ENCODE data around the gene SLC24A5.

SLC24A5 gene

GRCh38 chr15:48120745-48121144 is at the start of gene SLC24A5:
Gene SLC24A5 (plus strand): TSS chr15:48120990. CDS start chr15:48121045, 55 bp downstream.
- no peak for DNase-seq

- DNase-seq: no peak
These were observed 47.8 kb upstream of the SLC24A5 start for GRCh38 chr15:48072941-48073340.

- no peak for DNase-seq
These were observed 46.9 kb upstream of the SLC24A5 start for GRCh38 chr15:48073881-48074280.

- DNase-seq: no peak
These were observed 44.3 kb upstream of the SLC24A5 start for GRCh38 chr15:48076454-48076853.

- no peak for DNase-seq
These were observed 43.1 kb upstream of the SLC24A5 start for GRCh38 chr15:48077616-48078184.

GRCh38 chr15:48084759-48085590 is 35.8 kb upstream of the SLC24A5 start:
- no peak for DNase-seq

- DNase-seq: peak; percentile 90
These were observed 35.2 kb upstream of the SLC24A5 start for GRCh38 chr15:48085591-48085930.

- peak; percentile 40 for DNase-seq
These were observed 34.7 kb upstream of the SLC24A5 start for GRCh38 chr15:48086133-48086532.

GRCh38 chr15:48086576-48086975 is 34.2 kb upstream of the SLC24A5 start:
- peak; percentile 73 for DNase-seq

GRCh38 chr15:48087844-48088243 is 32.9 kb upstream of the SLC24A5 start:
- no peak for DNase-seq

- DNase-seq: no peak
These were observed 31.1 kb upstream of the SLC24A5 start for GRCh38 chr15:48089702-48090101.

GRCh38 chr15:48090115-48090514 is 30.7 kb upstream of the SLC24A5 start:
- DNase-seq: no peak

- no peak for DNase-seq
These were observed 30.1 kb upstream of the SLC24A5 start for GRCh38 chr15:48090666-48091065.

- DNase-seq: no peak
These were observed 29.3 kb upstream of the SLC24A5 start for GRCh38 chr15:48091522-48091921.

- DNase-seq: no peak
These were observed 24.4 kb upstream of the SLC24A5 start for GRCh38 chr15:48096355-48096786.

GRCh38 chr15:48096813-48097212 is 24.0 kb upstream of the SLC24A5 start:
- no peak for DNase-seq

GRCh38 chr15:48097264-48097663 is 23.5 kb upstream of the SLC24A5 start:
- no peak for DNase-seq

- DNase-seq: no peak
These were observed 19.3 kb upstream of the SLC24A5 start for GRCh38 chr15:48101376-48101961.

GRCh38 chr15:48102167-48102566 is 18.6 kb upstream of the SLC24A5 start:
- DNase-seq: no peak

- no peak for DNase-seq
These were observed 17.1 kb upstream of the SLC24A5 start for GRCh38 chr15:48103647-48104046.

- no peak for DNase-seq
These were observed 14.9 kb upstream of the SLC24A5 start for GRCh38 chr15:48105936-48106335.

GRCh38 chr15:48109212-48109611 is 11.6 kb upstream of the SLC24A5 start:
- no peak for DNase-seq

GRCh38 chr15:48109856-48110531 is 10.8 kb upstream of the SLC24A5 start:
- DNase-seq: no peak

GRCh38 chr15:48112242-48112641 is 8.5 kb upstream of the SLC24A5 start:
- no peak for DNase-seq
